GM21529 (cell line): ENCODE results near the gene GRK4.
"Not testable (repeated sequence)": the region's sequence is repeated elsewhere in the genome, so short reads cannot be mapped to it uniquely, and the experiment has no call there.

Source experiments
- ATAC-seq: cut with Tn5 transposase; IDR thresholded peaks from one replicate; pipeline ENCODE4 v1.9.1; 2021; ENCODE audit not compliant: unreplicated experiment

GRK4 gene

GRCh38 chr4:2963175-2963965, at the start of gene GRK4, which contains the start of gene NOP14:
GRK4 (plus strand) TSS chr4:2963571; CDS start chr4:2964071, 500 bp downstream.
NOP14 (minus strand) TSS chr4:2963406; CDS start chr4:2963319, 87 bp downstream.
- peak; percentile 80 for ATAC-seq

DNA sequence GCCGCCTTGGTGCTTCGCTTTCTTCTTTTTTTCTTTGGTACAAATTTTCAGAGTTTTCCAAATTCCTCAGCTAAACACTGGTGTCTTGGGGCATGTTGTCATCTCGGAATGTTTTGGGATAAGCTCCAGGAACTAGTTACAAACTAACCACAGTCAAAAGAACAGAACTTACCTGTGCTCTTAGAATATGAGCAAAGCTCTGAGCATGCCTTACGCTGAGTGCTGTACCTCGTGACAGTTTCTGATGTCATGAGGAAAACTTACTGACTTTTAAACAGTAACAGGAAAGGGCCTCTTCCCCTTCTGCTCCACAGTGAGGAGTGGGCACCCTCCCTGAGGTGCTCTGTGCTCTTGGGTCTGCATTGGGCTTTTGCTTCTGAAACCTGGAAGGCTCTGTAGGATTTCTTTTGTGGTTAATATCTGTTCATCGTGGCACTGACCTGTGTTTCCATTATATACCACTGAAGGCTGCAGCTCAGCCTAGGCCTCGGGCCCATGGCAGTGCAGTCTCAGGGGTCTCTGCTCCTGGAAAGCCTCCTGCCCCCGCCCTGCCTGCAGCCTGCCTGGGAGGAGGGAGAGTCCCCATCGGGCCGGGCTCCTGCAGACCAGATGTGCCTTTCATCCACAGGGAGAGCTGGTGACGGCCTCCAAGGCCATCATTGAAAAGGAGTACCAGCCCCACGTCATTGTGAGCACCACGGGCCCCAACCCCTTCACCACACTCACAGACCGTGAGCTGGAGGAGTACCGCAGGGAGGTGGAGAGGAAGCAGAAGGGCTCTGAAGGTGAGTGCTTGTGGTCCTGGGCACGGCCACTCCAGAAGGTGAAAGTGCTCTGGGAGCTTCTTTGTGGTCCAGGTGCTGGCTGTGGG, 48.9 kb upstream of the GRK4 start:
- peak; percentile 47 for ATAC-seq

- no peak for ATAC-seq
Measured at GRCh38 chr4:2915789-2916188, 47.6 kb upstream of the GRK4 start.

- ATAC-seq: not testable (repeated sequence)
Measured at GRCh38 chr4:2916696-2917095, 46.7 kb upstream of the GRK4 start.

GRCh38 chr4:2918300-2918699, 45.1 kb upstream of the GRK4 start:
- not testable (repeated sequence) for ATAC-seq

DNA sequence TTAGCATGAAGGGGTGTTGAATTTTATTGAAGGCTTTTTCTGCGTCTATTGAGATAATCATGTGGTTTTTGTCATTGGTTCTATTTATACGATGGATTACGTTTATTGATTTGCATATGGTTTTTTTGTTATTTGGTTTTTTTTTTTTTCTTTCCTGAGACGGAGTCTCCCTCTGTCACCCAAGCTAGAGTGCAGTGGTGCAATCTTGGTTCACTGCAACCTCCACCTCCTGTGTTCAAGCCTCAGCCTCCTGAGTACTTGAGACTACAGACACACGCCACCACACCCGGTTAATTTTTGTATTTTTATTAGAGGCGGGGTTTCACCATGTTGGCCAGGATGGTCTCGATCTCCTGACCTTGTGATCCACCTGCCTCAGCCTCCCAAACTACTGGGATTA, 44.7 kb upstream of the GRK4 start:
- not testable (repeated sequence) for ATAC-seq

- ATAC-seq: not testable (repeated sequence)
Measured at GRCh38 chr4:2922453-2923101, 40.8 kb upstream of the GRK4 start.

GRCh38 chr4:2923141-2923551, 40.2 kb upstream of the GRK4 start:
- no peak for ATAC-seq

DNA sequence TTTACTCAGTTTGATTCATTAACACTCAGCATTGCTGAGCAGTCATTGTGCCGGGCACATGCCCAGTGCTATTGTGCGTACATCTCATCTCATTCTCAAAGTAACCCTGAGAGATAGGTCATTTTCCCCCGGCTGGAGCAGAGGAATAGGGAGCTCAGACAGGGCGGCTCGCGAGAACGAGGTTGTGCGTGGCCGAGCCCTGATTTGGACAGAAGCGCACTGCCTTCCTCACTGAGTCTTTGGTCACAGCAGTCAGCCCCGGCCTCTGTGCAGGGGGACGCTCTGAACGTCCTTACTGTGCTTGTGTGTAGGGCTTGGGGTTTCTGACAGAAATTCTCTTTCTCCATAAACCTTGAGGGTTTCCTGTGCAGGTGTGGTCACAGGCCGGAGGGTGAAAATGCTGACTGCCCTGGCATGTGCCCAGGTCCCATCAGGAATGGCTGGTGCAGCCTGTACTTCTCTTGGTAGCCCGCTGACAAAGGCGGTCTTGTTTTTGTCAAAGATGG, 39.6 kb upstream of the GRK4 start:
- no peak for ATAC-seq

- ATAC-seq: no peak
Measured at GRCh38 chr4:2924286-2924685, 39.1 kb upstream of the GRK4 start.

- no peak for ATAC-seq
Measured at GRCh38 chr4:2924765-2925301, 38.5 kb upstream of the GRK4 start.

DNA sequence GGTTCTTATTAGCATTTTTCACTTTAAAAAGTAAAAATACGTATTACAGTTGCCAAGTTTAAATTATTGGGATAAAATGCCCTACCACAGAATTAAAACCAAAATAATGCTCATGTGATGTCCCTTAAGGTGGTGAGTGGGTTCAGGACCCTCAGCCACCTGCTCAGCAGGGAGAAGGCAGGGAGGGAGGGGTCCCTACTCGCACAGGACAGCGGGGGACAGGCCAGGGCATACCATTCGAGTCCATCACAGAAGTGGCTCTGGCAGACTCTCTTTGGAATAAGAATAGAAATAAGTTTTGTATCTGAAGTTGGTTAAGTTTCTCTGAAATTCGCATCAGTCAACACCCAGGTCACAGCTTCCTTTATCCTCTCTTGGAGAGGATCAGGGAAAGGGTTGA, 37.9 kb upstream of the GRK4 start:
- no peak for ATAC-seq

DNA sequence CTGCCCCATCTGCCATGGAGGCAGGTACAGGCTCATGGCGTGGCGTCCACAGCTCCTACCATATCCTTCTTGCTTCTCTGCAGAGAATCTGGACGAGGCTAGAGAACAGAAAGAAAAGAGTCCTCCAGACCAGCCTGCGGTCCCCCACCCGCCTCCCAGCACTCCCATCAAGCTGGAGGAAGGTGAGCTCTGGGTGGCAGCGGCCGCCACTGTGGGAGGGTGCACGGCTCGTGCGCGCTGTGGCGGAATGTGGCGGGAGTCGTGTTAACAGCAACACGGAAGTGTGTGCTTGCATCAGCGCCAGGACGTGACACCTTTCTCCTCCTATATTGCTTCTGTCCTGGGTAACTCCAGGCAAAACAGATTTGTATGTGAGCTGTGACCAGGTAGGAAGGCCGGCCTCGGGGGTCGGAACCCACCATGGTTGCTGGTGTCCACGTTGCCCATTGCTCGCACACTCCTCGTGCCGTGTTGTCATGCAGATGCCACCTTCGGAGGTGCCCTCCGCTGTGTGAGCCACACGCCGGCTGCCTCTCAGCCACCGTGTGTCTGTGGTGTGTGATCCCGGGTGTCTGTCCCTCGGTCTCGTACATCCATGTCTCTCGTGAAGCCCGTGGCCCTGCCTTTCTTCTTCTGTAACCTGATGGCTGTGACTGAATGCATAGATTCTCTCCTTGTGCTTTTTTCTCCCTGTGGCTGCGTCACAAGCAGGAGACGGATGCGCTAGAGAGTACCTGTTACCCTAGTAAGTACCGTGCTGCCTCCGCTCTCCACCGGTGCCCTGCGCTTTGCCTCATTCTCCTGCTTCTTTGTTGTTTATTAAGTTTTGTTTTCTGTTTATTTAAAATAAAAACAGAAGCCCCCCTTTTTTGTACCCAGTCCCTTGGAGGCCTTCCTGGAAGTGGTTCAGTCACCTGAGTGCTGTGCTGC, 37.2 kb upstream of the GRK4 start:
- ATAC-seq: no peak

DNA sequence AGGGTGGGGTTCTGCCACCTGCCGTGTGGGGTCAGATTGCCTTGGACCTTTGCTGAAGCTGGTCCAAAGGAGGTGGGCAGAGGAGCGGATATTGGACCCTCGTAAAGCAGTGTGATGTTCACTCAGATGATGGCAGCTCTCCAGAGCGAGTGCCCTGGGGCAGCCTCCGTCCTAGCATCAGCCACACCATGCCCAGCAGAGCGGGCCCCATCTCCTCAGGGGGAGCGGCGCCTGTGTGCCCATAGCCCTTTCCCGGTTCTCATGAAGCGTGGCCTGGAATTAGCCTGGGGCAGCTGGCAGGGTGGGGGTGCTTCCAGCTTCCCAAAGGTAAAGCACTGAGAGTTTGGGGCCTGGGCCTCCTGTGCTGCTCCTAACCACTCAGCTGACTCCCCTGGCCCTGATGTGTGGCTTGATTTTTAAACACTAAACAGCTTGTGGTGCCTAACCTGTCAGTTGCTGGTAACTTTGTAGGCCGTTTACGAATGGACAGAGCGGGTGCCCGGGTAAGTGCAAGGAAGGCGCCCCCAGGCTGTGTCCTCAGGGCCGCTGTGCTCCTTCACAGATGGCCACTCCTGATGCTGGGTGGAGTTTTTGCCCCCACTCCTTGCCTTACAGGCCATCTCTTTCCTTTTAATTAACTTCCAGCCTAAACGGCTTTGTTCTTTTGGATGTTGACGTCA, 36.2 kb upstream of the GRK4 start:
- no peak for ATAC-seq

- ATAC-seq: no peak
Measured at GRCh38 chr4:2927696-2928075, 35.7 kb upstream of the GRK4 start.

GRCh38 chr4:2928242-2929176, 34.9 kb upstream of the GRK4 start:
- no peak for ATAC-seq

- no peak for ATAC-seq
Measured at GRCh38 chr4:2929469-2929868, 33.9 kb upstream of the GRK4 start.

DNA sequence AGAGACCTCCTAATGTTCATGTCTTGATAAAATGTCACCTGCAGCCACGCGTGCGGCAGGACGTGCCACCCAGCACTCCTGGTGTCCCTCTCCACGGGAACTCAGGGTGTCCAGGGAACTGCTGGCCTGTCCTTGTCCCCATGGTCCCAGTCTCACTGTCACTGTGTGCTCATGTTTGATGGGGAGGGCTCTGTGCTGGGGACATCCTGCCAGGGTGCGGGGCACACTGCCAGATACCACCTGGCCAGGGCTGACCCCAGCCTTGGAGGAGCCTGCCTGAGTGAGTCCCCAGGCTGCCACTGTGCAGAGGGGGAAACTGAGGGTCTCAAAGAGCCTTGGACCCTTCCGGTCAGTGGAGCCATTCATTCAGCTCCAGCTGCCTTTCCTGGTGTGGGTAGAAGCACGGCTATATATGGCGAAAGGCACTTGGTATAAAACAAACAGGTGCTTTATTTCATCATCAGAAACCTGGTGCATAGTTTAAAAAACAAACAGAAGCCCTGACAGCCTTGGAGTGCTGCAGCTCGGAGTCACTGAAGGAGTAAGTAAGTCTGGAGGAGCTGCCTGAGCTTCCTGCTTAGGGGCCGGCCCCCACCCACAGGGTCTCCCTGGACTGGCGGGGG, 33.1 kb upstream of the GRK4 start:
- ATAC-seq: no peak
